ENCODE data around the gene NUDT5. TPM values are rescaled to one million over a fixed set of nuclear protein-coding genes. Genes with fewer than 3 reads are reported as not detected.

NUDT5 gene
- total RNA-seq, 1 experiment from 2014 or later, result 160 TPM

- no peaks in the 10 kb centered on the region for H3K9me3 Mint-ChIP-seq (ENCODE audit: unreplicated experiment)
- peaks cover 16% of the 10 kb centered on the region for H3K4me1 Mint-ChIP-seq (ENCODE audit: low read depth, unreplicated experiment)
- H3K27me3 ChIP-seq (replicated peaks; ENCODE audit: control insufficient read depth, insufficient read depth, low read length), result no peaks in the 10 kb centered on the region
- no peak overlapping the region for H3K4me3 ChIP-seq (ENCODE audit: low read depth, low read length)
- H3K27me3 Mint-ChIP-seq (ENCODE audit: insufficient read depth, unreplicated experiment), result no peaks in the 10 kb centered on the region
- ChIA-PET POLR2A (no interaction called here), CTCF (no interaction called here)
- peaks cover 21% of the 10 kb centered on the region for H3K4me1 ChIP-seq
- H3K4me3 Mint-ChIP-seq (ENCODE audit: unreplicated experiment), result no peak overlapping the region
- peaks cover 2% of the 10 kb centered on the region; the same call in 1 of the 2 replicates for H3K36me3 ChIP-seq (ENCODE audit: control insufficient read depth, insufficient read depth, low read length)
- intact Hi-C loops (cut with micrococcal nuclease; ENCODE audit: unreplicated experiment), result no loop called here
- H3K9me3 ChIP-seq, result no peaks in the 10 kb centered on the region
- H3K36me3 Mint-ChIP-seq (ENCODE audit: insufficient read depth, unreplicated experiment), result peaks cover 49% of the 10 kb centered on the region
- H3K27ac Mint-ChIP-seq (ENCODE audit: unreplicated experiment), result no peak overlapping the region
- no peak for TF ChIP-seq CTCF (IDR thresholded peaks at IDR 0.05; ENCODE audit: insufficient read depth in 1 of 2, low read depth in 1 of 2, low read length in 1 of 2, severe bottlenecking in 1 of 2, unreplicated experiment in 1 of 2)
- no TSS peak for BruUV-seq (replicated peaks)
- DNase-seq, result no peak
These were observed 35.0 kb downstream of the NUDT5 start for GRCh38 chr10:12160664-12161063.

GRCh38 chr10:12158111-12158510 is 37.6 kb downstream of the NUDT5 start:
- ChIA-PET POLR2A (no interaction called here), CTCF (no interaction called here)
- Histone ChIP-seq H3K27me3 (replicated peaks; ENCODE audit: control insufficient read depth, insufficient read depth, low read length) (no peaks in the 10 kb centered on the region), H3K9me3 (no peaks in the 10 kb centered on the region), H3K36me3 (ENCODE audit: control insufficient read depth, insufficient read depth, low read length) (peaks cover 1% of the 10 kb centered on the region; the same call in 1 of the 2 replicates), H3K4me1 (peaks cover 27% of the 10 kb centered on the region), H3K4me3 (ENCODE audit: low read depth, low read length) (no peak overlapping the region)
- DNase-seq, result no peak
- BruUV-seq (replicated peaks), result no TSS peak
- Mint-ChIP-seq H3K9me3 (ENCODE audit: unreplicated experiment) (no peaks in the 10 kb centered on the region), H3K4me1 (ENCODE audit: low read depth, unreplicated experiment) (peaks cover 27% of the 10 kb centered on the region), H3K4me3 (ENCODE audit: unreplicated experiment) (peak overlapping the region; percentile 49), H3K36me3 (ENCODE audit: insufficient read depth, unreplicated experiment) (peaks cover 47% of the 10 kb centered on the region), H3K27ac (ENCODE audit: unreplicated experiment) (peak overlapping the region; percentile 11), H3K27me3 (ENCODE audit: insufficient read depth, unreplicated experiment) (no peaks in the 10 kb centered on the region)
- no peak for TF ChIP-seq CTCF (IDR thresholded peaks at IDR 0.05; ENCODE audit: insufficient read depth in 1 of 2, low read depth in 1 of 2, low read length in 1 of 2, severe bottlenecking in 1 of 2, unreplicated experiment in 1 of 2)
- intact Hi-C loops (cut with micrococcal nuclease; ENCODE audit: unreplicated experiment), result no loop called here

- Mint-ChIP-seq H3K27me3 (ENCODE audit: insufficient read depth, unreplicated experiment) (no peaks in the 10 kb centered on the region), H3K4me3 (ENCODE audit: unreplicated experiment) (peak overlapping the region; percentile 49), H3K36me3 (ENCODE audit: insufficient read depth, unreplicated experiment) (peaks cover 33% of the 10 kb centered on the region), H3K9me3 (ENCODE audit: unreplicated experiment) (no peaks in the 10 kb centered on the region), H3K27ac (ENCODE audit: unreplicated experiment) (peak overlapping the region; percentile 11), H3K4me1 (ENCODE audit: low read depth, unreplicated experiment) (peaks cover 27% of the 10 kb centered on the region)
- Histone ChIP-seq H3K4me1 (peaks cover 27% of the 10 kb centered on the region), H3K9me3 (no peaks in the 10 kb centered on the region), H3K27me3 (replicated peaks; ENCODE audit: control insufficient read depth, insufficient read depth, low read length) (no peaks in the 10 kb centered on the region), H3K4me3 (ENCODE audit: low read depth, low read length) (peak overlapping the region; percentile 11; the same call in 1 of the 2 replicates), H3K36me3 (ENCODE audit: control insufficient read depth, insufficient read depth, low read length) (no peaks in the 10 kb centered on the region)
- TF ChIP-seq CTCF (IDR thresholded peaks at IDR 0.05; ENCODE audit: insufficient read depth in 1 of 2, low read depth in 1 of 2, low read length in 1 of 2, severe bottlenecking in 1 of 2, unreplicated experiment in 1 of 2), result peak in 1 of 2 experiments; percentile 28
- DNase-seq, result peak; percentile 69 to 81
- ChIA-PET POLR2A (interaction anchor here (1.0 to 1.1 kb wide), 2 partner anchors 39 to 113 kb away, joined by 4 to 6 read pairs; partner anchors contain the start of gene NUDT5), CTCF (interaction anchor here (0.7 to 1.1 kb wide), 2 partner anchors 23 to 26 kb away, joined by 3 to 8 read pairs; no protein-coding TSS in a partner anchor)
- no TSS peak for BruUV-seq (replicated peaks)
- intact Hi-C loops (cut with micrococcal nuclease; ENCODE audit: unreplicated experiment), result loop anchor here (1.0 kb wide), 1 partner anchor 26 kb away; no protein-coding TSS in a partner anchor
These were observed 39.1 kb downstream of the NUDT5 start for GRCh38 chr10:12156367-12157123.

All from Caco-2 (cell line).